ENCODE data around the gene PDZRN4. TPM values are rescaled to one million over a fixed set of nuclear protein-coding genes. Genes with fewer than 3 reads are reported as not detected.
"Not testable (repeated sequence)": the region's sequence is repeated elsewhere in the genome, so short reads cannot be mapped to it uniquely, and the experiment has no call there.

Gene PDZRN4
- total RNA-seq, 1 experiment from 2014 or later: not detected

DNA sequence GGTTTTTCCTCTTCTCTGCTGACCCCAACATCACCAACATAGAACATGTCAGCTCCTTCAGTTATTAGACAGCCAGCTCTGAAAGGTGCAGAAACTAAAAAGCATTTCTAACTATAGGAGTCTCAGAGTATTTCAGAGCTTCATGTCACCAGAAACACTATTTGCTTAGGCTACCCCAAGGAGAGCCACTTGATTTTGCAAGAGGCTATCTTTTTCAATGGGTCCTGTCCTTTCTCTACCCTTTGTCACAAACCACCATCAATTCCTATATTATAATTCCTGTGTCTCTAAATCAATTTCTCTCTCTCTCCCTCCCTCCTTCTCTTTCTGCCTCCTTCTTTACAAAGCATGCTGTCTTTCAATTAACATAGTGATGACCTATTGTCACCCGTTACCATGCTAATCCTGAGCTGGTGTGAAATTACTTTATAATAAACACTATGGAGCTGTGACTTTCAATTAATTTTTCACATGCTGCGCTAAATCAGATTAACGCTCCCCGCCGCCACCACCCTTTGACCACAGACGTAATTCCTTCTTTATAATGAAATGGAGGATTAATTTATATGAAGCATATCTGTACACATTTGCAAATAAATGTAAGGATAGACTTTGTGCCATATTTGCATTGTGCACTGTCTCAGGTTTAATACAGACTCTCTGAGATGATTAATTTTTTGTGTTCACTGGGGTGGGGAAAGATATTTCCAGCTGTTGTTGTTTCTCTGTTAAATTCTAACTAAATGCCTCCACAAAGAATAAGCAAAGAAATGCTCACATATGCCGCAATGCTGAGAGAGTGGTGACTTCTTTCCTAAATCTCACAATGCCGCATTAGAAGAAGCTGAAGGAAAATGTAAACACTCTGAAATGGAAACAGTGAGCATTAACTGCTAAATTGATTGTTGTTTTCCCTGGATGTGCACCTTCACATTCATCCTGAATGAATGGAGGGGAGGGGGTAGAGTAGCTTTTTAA lies 418.6 kb downstream of the PDZRN4 start:
- no peak for DNase-seq (ENCODE audit: extremely low read depth, low read depth)

DNA sequence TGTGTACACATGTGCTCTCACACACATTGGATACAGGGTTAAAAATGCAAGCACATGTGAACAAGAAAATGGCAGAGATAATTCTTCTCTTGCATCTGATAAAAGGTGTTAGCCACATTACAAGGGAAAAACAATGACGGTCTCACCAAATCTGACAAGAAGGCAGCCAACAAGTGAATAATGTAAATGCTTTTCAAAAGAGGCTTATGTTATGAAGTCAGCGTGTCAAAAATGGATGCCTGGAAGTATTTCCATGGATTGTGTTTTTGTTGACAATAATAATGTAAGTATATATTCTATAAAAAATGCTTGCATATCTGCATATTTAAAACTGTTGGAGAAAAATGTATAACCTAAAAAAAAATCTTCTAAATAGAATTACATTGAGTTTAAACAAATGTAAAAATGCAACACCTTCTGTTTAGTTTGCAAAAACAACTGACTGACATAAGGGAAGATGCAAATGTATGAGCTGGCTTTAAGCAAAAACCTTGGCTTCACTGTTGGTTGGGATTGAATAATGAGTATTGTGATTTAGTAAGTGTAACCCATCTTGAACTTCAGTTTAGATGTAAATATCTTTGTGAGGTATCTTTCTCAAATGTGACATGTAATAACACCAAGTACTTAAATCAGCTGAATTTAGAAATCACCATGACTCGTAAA lies 424.9 kb downstream of the PDZRN4 start:
- DNase-seq (ENCODE audit: extremely low read depth, low read depth): no peak

GRCh38 chr12:41615174-41615573 lies 427.1 kb downstream of the PDZRN4 start:
- DNase-seq (ENCODE audit: extremely low read depth, low read depth): not testable (repeated sequence)

- no peak for DNase-seq (ENCODE audit: extremely low read depth, low read depth)
These were observed 431.6 kb downstream of the PDZRN4 start for GRCh38 chr12:41619705-41620104.

DNA sequence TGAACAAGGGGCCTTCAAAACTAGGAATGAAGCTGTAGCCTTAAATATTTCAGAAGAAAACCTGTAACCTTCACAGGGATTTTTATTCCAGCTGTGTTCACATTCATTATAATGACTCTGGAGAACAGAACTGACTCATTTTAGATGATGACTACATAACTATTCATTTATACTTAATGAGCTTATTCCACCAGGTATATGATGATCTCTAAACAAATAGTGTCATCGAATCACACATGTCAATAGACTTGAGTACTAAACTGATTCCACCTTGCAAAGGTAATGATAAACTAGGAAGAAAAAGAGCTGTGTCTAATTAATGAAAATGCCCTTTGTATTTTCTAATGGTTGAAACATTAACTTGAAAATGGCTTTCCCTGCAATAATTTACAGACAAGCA lies 433.2 kb downstream of the PDZRN4 start:
- no peak for DNase-seq (ENCODE audit: extremely low read depth, low read depth)
